ENCODE data around the gene CNNM2.
A peak's percentile ranks its signal among the peaks of the same experiment; 100 is the strongest.

CNNM2 gene

GRCh38 chr10:102917962-102918816 is at the start of gene CNNM2:
CNNM2 (plus strand) TSS chr10:102918294; CDS start chr10:102918481, 187 bp downstream.
- DNase-seq = peak; percentile 100

GRCh38 chr10:102868911-102869257 is 49.2 kb upstream of the CNNM2 start:
- DNase-seq = no peak

GRCh38 chr10:102869258-102870198 is 48.6 kb upstream of the CNNM2 start, which contains the start of gene AS3MT:
AS3MT (plus strand) TSS chr10:102869470; CDS start chr10:102869593, 123 bp downstream.
- DNase-seq = peak; percentile 43

GRCh38 chr10:102870221-102870620 is 47.9 kb upstream of the CNNM2 start:
- DNase-seq = no peak

- DNase-seq = no peak
These were observed 45.9 kb upstream of the CNNM2 start for GRCh38 chr10:102872163-102872562.

GRCh38 chr10:102876747-102877153 is 41.3 kb upstream of the CNNM2 start:
- DNase-seq = no peak

GRCh38 chr10:102878629-102879028 is 39.5 kb upstream of the CNNM2 start:
- no peak for DNase-seq

- DNase-seq = no peak
These were observed 37.8 kb upstream of the CNNM2 start for GRCh38 chr10:102880256-102880655.

- DNase-seq = no peak
These were observed 30.0 kb upstream of the CNNM2 start for GRCh38 chr10:102888048-102888447.

- DNase-seq = no peak
These were observed 23.5 kb upstream of the CNNM2 start for GRCh38 chr10:102894466-102895213.

GRCh38 chr10:102900006-102900405 is 18.1 kb upstream of the CNNM2 start:
- no peak for DNase-seq

GRCh38 chr10:102904346-102904745 is 13.7 kb upstream of the CNNM2 start:
- no peak for DNase-seq

GRCh38 chr10:102906507-102906906 is 11.6 kb upstream of the CNNM2 start:
- DNase-seq = no peak

- DNase-seq = no peak
These were observed 3.3 kb upstream of the CNNM2 start for GRCh38 chr10:102914781-102915180.

GRCh38 chr10:102916173-102916572 is 1.9 kb upstream of the CNNM2 start:
- no peak for DNase-seq

- DNase-seq = peak; percentile 87
These were observed 656 bp upstream of the CNNM2 start for GRCh38 chr10:102917314-102917961.

- DNase-seq = peak; percentile 57
These were observed 737 bp downstream of the CNNM2 start for GRCh38 chr10:102918817-102919245.

GRCh38 chr10:102919246-102919959 is 1.3 kb downstream of the CNNM2 start:
- DNase-seq = peak; percentile 39

- DNase-seq = no peak
These were observed 2.1 kb downstream of the CNNM2 start for GRCh38 chr10:102919992-102920739.

- no peak for DNase-seq
These were observed 5.5 kb downstream of the CNNM2 start for GRCh38 chr10:102923601-102924000.

- no peak for DNase-seq
These were observed 8.7 kb downstream of the CNNM2 start for GRCh38 chr10:102926842-102927241.
